GM18870 (cell line): ENCODE results near the gene PNPLA4.

ENCODE experiments used
- ATAC-seq: cut with Tn5 transposase; IDR thresholded peaks from one replicate; pipeline ENCODE4 v1.9.1; 2021; ENCODE audit warnings: moderate library complexity; ENCODE audit not compliant: unreplicated experiment

PNPLA4 gene

DNA sequence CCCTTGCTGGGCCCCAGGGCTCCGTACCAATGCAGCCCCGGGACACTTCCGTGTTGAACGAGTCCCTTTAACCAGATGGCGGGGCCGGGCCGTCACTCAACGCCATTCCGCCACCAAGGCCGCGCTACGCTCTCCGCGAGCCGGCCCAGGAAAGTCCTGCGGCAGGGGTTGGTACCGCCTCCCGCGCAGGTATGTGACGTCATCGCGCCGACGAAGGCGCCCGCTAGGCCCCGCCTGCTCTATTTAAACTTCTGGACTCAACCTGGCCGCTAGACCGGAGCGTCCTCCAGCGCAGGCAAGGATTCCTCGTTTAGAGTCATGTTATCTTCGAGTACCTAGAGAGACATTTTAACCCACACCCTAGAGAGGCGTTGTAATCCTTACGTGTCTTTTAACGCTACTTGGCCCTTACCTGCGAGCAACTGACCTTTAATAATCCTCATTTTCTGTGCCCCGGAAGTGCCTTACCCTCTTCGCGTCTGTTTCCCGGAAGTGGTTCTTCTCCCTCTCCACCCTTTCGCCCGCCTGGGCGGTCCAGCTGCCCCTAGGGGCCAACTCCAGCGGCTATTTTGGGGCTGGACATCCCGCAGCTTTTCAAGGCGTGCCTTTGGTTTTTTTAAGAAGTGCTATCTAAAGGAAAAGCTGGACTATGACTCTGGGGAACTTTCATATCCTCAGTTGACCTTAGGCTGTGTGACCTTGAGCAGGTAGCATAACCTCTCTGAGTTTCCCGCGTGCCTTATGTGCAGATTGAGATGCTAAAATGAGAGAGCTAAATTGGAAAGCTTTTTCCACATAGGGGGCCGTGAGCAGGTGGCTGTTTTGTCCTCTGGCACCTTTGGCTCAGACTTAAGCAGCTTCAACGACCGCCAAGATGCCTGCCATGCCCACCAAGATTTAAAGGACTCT, at the start of gene PNPLA4:
TSS of gene PNPLA4 (minus strand) at position 155 of the 909 bp plus-strand sequence. CDS start 1,294 bp downstream, outside the sequence.
- ATAC-seq, result peak; percentile 91

- no peak for ATAC-seq
These were observed 45.4 kb upstream of the PNPLA4 start for GRCh38 chrX:7972586-7972985.

DNA sequence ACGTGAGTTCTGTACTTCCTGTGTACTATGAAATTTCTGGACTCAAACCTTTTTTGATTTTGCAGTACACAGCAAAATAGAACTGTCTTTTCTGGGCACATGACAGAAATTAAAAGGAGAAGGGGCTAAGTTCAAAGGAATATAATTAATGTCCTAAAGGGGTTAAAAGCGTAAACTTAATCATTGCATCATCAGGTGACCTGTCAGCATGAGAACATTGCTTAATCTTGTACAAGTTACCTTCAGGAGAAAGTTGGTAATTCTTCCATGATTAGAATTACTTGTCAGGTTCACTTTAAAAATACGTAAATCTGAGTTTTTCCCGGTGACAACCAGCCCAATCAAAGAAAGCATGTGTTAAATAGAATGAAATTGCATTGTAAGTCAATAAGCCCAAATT, 43.2 kb upstream of the PNPLA4 start:
- no peak for ATAC-seq

DNA sequence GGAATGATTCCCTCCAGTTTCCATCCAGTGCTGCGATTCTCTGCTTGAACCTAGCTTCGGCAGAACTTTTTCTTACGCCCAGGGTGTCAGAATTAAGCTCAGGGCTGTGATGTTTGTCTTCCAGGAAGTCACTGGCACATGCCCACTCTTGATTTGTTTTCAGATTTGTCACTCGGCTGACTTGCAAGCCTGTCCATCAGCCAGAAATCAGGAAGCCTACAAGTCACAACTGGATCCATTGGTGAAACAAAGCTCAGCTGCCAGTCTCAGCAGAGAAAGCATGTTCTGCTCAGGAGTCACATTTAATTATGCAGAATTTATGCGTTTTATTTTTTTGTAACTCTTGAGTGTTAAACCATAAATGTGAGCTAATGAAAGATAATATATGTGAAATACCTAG, 38.2 kb upstream of the PNPLA4 start:
- no peak for ATAC-seq

GRCh38 chrX:7960246-7960645, 33.0 kb upstream of the PNPLA4 start:
- ATAC-seq, result no peak

DNA sequence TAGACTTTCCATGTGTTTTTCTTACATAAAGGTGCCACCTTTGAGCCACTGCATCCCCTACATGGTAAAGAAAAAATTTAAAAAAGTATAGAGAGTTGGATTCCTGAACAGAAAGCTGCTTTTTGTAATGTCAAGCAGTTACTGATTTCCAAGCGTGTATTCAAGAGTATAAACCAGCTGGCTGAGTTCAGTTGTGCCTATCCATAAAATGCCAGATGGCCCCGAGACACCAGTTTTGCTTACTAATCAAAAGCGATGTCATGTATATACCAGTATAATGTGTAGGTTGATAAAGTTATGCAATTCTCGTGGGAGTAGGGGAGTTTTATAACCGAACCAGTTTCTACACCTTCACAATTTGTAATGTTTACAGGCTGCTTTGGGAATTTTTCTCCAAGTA, 26.2 kb upstream of the PNPLA4 start:
- no peak for ATAC-seq

DNA sequence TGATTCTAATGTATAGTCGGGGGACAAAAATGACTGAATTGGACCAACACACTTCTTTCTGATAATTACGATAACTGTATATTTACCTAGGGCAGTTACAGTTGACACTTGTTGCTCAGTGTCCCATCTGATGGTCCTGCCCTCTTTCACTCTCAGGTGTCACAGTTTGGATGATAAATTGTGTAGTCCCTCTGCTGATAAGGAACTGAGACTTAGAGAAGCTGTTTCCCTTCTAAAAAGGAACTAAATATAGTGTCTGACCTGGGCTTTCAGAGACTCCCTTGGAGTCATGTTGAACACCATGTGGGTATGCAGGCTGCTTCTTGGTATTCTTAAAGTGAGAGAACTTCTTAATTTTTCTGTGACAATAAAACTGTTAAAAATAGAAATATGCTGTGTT, 23.7 kb upstream of the PNPLA4 start:
- peak; percentile 100 for ATAC-seq

DNA sequence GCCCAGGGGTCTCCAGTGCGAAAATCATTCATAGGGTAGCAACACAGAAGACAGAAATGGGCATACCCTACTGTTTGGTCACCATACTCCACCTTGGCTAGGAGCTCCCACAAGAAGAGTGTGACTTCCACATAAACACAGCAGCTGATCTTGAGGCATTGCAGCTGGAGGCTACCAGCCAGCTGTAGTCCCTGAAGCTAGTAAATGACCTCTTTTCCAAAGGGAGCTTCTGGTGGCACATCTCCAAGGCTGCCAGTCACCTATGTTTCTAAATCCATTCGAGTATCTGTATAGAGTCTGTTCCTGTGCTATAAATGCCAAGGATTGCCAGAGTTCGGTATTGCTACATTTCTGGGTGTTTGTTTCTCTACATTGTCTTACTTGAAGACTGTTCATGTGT, 21.3 kb upstream of the PNPLA4 start:
- ATAC-seq, result no peak

- ATAC-seq, result no peak
These were observed 19.7 kb upstream of the PNPLA4 start for GRCh38 chrX:7946960-7947359.

DNA sequence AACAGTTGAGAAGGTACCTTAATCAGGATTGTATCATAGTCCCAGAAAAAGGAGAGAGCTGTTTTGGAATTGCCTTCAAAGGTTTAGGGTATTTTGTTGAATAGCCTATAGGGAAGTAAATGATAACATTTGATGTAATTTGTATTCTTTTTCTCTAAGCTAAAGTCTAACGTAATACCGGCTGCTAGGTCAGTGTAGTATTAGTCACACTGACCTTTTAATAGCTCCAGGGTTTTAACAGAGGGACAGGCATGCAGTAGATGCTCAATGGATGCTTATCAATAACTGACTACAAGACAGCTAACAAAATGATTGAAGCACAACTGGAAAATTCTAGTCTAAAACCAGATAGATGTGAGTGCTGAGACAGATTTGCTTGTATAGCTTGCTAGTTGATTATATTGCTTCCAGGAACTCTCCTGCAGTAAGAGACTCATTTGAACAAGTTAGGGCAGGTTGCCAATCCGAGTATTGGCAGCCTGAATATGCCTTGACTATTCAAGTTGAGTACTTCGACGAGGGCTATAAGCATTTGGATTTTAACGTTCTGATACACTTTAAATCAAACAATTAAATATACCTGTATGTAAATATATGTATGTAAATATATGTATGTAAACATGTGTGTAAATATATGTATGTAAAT, 16.5 kb upstream of the PNPLA4 start:
- no peak for ATAC-seq

GRCh38 chrX:7941390-7942042, 14.3 kb upstream of the PNPLA4 start:
- ATAC-seq, result peak; percentile 58

GRCh38 chrX:7934026-7934425, 6.8 kb upstream of the PNPLA4 start:
- ATAC-seq, result no peak

DNA sequence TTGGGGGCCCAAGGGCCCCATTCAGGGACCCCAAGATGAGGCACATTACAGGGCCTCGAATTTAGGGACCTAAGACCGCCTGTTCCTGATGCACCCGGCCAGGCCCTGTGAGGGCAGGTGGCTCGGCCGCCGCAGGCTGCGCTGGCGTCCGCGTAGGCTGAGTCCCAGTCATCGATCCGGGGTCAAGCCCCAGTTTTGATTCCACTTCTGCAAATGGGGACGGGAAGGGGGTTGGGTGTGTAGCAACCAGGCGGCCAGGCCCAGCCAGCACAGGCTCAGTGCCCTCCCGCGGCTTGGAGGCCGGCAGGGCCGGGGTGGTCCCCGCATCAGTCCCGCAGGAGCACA, 327 bp downstream of the PNPLA4 start:
- no peak for ATAC-seq

GRCh38 chrX:7926501-7926900, 712 bp downstream of the PNPLA4 start:
- no peak for ATAC-seq

DNA sequence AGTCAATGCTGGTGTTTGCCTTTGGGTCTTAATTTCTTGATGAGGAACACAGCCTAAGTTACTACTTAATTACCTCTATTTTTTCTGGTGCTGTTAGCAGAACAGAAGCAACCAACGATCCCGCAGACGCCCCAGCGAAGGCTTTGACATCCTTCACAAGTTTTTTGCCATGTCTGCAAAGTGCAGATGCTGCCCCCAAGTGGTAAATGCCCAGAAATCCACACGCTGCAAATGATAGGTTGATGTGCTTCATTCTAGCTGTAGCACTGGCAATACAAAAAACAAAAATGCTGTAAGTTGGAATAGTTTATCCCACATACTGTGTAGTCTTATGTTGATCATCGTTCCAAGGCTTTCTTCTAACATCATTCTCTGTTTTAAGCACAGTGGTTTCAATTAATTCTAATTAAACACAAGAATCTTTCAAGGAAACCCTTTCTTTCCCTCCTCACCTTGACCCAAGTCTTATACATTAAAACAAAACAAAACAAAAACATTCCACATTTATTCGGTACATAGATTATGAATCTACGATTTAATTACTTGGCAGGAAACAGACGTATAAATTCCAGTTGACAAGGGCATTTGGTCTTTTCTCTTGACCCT, 1.2 kb downstream of the PNPLA4 start:
- peak; percentile 51 for ATAC-seq

DNA sequence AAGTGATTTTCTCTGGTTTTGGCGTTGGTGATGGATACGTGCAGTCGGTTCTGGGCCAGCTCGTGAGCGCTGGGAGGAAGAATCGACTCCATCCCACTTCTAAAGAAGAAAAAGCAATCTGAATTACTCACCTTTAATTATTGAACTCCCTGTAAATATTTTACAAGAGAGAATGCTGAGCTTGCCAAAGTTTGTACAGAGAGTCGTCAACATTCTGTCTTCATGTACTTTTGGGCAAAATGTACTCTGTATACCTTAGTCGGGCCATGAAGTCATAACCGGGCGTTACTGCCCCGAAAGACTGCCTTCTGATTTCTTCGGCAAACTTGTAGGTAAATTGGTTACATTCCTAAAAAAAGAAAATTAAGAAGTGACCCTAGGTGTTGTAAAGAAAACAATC, 5.5 kb downstream of the PNPLA4 start:
- no peak for ATAC-seq

DNA sequence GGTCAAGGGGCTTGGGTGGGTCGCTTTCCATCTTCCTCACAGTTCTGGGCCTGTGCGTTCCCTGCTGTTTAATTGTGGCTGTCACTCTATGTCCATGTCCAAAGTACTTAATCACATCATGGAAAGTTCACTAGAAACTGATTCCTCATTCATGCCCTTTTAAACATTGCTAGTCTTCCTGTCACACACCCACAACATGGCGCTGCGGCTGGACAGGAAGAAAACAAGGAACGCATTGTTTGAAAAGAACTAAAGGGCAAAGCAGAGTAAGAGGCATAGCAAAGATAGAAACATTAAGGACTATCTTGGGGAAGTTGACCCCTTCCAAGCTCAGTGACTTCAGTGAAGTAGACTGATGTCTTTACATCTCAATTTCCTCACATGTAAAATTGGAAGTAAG, 18.4 kb downstream of the PNPLA4 start:
- no peak for ATAC-seq

DNA sequence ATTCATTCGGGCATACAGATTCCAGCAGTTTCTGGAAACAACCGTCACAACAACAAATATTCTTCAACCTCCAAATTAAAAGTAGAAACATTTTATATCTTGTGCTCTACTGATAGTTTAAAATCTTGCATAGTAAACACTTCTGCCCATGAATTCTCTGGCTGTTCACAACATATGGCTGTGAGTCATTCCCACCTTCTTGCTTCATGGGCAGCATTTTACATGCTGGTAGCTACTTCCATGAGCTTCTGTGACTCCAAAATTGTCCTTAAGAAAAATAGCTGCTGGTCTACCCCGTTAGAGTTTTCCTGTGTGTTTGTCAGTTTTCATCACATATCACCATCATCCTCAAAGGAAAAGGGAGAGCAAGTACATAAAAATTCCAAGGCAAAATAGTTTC, 22.7 kb downstream of the PNPLA4 start:
- no peak for ATAC-seq

DNA sequence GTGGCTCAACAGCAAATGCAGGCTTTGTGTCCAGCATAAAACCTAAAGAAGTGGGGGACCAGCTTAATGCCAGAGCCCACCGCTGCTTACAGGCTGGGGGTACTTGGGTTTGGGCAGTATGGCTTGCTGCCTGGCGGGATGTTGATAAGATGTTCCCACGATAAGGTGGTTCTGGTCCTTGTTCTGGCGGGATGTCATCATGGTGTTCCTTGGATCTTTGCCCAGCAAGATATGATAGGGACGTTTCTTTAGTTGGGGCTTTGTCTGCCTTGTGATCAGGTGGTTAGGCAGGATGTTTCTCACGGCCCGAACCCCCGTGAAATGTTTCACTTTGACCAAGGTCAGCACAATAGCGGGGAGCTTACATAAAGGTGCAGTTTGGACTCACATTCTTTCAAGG, 35.3 kb downstream of the PNPLA4 start:
- ATAC-seq, result no peak

DNA sequence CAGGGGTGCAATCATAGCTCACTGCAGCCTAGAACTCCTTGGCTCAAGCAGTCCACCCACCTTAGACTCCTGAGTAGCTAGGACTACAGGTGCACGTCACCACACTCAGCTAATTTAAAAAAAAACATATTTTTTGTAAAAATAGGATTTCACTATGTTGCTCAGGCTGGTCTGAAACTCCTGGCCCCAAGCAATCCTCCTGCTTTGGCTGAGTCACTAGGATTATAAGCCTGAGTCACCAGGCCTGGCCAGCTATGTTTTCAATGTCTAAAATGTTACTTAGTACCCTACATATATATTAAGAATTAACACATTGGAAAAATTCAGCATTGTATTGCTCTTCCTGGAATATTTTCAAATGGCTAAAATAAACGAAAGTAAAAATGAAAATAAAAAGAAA, 37.5 kb downstream of the PNPLA4 start:
- no peak for ATAC-seq

GRCh38 chrX:7889135-7889534, 38.1 kb downstream of the PNPLA4 start:
- ATAC-seq, result no peak

GRCh38 chrX:7876957-7877356, 50.3 kb downstream of the PNPLA4 start:
- no peak for ATAC-seq
